Fibroblast of the aortic adventitia (primary cell): Measurements from ENCODE around the gene MRPS35. TPM values are rescaled to one million over a fixed set of nuclear protein-coding genes. Genes with fewer than 3 reads are reported as not detected.

Source experiments
- DNase-seq: peaks from one replicate; pipeline ENCODE4 v3.0.0-alpha.2; 2010; ENCODE audit warnings: low read depth
- H3K4me3 ChIP-seq: 2 replicates; pipeline ENCODE4 v1.5.1; 2011; ENCODE audit warnings: low read depth, mild to moderate bottlenecking, control low read depth, low read length, moderate library complexity
- total RNA-seq: library from RNA; depleted of rRNA; stranded (reverse); fragments of >200 nt; gene quantifications from 2 replicates; pipeline ENCODE4 v1.2.3, GENCODE V29; 2012; ENCODE audit warnings: low replicate concordance
- TF ChIP-seq, protein P1 (sequence below): IDR thresholded peaks from 2 replicates; pipeline ENCODE4 v1.5.1; 2011; ENCODE audit warnings: mild to moderate bottlenecking, low read length, control low read depth, inconsistent platforms; ENCODE audit not compliant: insufficient read depth

MRPS35 gene
- total RNA-seq, 1 donor: 58.5 TPM

DNA sequence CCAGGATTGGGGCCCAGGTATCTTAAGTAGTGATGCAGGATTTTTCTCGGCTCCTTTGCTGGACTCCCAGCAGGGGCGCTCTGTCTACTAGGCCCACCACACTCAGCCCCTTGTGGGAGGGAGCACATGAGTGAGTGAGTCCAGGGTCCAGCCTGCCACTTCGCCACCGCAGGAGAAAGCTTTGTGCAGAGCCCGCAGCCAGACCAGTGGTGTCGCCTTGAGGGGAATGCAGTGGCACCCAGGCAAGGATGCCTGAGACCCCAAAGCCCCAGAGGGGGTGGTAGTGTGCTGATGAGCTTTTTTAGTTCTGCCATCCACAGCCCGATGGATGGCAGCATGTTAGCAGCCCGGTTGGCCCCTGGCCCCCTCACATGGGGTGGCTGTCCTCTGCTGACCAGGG is 5.4 kb upstream of the MRPS35 start:
- DNase-seq: no peak
- TF ChIP-seq, protein P1, sequence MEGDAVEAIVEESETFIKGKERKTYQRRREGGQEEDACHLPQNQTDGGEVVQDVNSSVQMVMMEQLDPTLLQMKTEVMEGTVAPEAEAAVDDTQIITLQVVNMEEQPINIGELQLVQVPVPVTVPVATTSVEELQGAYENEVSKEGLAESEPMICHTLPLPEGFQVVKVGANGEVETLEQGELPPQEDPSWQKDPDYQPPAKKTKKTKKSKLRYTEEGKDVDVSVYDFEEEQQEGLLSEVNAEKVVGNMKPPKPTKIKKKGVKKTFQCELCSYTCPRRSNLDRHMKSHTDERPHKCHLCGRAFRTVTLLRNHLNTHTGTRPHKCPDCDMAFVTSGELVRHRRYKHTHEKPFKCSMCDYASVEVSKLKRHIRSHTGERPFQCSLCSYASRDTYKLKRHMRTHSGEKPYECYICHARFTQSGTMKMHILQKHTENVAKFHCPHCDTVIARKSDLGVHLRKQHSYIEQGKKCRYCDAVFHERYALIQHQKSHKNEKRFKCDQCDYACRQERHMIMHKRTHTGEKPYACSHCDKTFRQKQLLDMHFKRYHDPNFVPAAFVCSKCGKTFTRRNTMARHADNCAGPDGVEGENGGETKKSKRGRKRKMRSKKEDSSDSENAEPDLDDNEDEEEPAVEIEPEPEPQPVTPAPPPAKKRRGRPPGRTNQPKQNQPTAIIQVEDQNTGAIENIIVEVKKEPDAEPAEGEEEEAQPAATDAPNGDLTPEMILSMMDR: no peak
- no peak overlapping the region for H3K4me3 ChIP-seq

- TF ChIP-seq, protein P1: no peak
- DNase-seq: no peak
- H3K4me3 ChIP-seq: no peak overlapping the region
Measured at GRCh38 chr12:27707216-27707615, 3.4 kb upstream of the MRPS35 start.

DNA sequence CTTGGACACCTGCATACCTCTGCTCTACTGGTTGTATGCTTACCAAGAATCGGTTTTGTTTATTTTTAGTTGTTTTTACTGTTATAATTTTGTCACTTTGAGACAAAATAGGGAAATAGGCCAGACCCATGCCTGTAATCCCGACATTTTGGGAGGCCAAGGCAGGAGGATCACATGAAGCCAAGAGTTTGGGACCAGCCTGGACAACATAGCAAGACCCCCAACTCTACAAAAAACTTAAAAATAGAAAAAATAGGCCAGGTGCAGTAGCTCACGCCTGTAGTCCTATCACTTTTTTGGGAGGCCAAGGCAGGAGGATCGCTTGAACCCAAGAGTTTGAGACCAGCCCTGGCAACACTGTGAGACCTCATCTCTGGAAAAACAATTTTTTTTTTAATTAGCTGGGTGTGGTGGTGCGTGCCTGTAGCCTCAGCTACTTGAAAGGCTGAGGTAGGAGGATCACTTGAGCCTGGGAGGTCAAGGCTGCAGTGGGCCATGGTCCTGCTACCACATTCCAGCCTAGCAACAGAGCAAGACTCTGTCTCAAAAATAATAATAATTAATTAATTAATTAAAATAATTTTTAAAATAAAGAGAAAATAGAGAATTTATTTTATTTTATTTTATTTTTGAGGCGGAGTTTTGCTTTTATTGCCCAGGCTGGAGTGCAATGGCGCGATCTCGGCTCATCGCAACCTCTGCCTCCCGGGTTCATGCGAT is 1.3 kb upstream of the MRPS35 start:
- peak overlapping the region; percentile 99 for H3K4me3 ChIP-seq
- no peak for DNase-seq
- TF ChIP-seq, protein P1: no peak

- DNase-seq: peak; percentile 66
- TF ChIP-seq, protein P1: no peak
- H3K4me3 ChIP-seq: peak overlapping the region; percentile 99
Measured at GRCh38 chr12:27709932-27710591, 570 bp upstream of the MRPS35 start.

DNA sequence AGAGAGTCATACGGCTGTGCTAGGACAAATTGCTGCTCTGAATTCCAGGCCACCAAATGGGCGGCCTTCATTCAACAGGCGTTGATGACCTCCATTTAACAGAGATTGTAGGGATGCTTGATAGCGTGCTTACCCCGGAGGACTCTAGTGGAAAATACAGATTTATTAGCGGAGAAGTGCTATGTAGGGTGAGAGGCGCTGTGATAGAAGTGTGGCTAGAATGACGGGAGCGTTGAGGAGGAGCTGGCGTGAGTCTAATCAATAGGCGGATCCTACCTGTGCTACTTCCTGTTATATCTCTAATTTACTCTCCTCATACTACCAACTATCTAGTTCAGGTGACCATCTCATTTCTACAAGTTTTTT is 668 bp downstream of the MRPS35 start:
- TF ChIP-seq, protein P1: no peak
- no peak for DNase-seq
- H3K4me3 ChIP-seq: peak overlapping the region; percentile 99

GRCh38 chr12:27711967-27712366 is 1.3 kb downstream of the MRPS35 start:
- no peak for DNase-seq
- H3K4me3 ChIP-seq: peak overlapping the region; percentile 32
- TF ChIP-seq, protein P1: no peak

DNA sequence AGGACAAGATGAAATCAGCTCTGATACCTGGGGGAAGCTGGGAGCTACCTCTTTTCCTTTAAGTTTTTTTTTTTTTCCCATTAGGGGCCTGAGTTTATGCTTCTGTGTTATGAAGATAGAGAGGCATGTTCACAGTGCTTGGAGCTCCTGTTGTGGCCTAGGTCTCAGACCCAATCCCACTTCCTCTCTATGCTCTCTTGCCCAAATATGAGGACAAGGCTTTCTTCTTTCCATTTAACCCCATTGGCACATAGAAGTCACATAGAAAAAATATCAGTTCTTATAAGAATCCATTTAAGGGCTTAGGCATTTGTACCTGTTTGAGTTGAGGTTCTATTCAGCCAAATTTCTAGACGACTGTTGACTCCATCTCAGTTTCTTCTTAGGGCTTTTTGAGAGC is 12.6 kb downstream of the MRPS35 start:
- DNase-seq: no peak
- no peak overlapping the region for H3K4me3 ChIP-seq
- TF ChIP-seq, protein P1: no peak
